ENCODE measurements around the gene ACOXL.

The ACOXL gene

GRCh38 chr2:110848071-110848470, 115.7 kb downstream of the ACOXL start:
- Histone ChIP-seq H3K4me2 (ENCODE audit: low read depth, low read length, poor library complexity, severe bottlenecking) (no peak overlapping the region), H3K36me3 (ENCODE audit: low read length) (no peaks in the 10 kb centered on the region), H2AFZ (ENCODE audit: low read depth, low read length, severe bottlenecking) (no peak overlapping the region), H3K79me2 (ENCODE audit: insufficient read depth, low read length) (no peaks in the 10 kb centered on the region), H3F3A (ENCODE audit: insufficient read depth) (no peaks in the 10 kb centered on the region), H3K9ac (ENCODE audit: low read length) (no peak overlapping the region), H3K27ac (ENCODE audit: low read depth, low read length) (no peak overlapping the region), H4K20me1 (ENCODE audit: low read depth, low read length) (no peaks in the 10 kb centered on the region), H3K9me3 (ENCODE audit: insufficient read depth, low read length) (no peaks in the 10 kb centered on the region), H3K4me3 (ENCODE audit: insufficient read depth, low read length, poor library complexity, severe bottlenecking) (no peak overlapping the region), H3K27me3 (ENCODE audit: low read length) (no peaks in the 10 kb centered on the region), H3K9me2 (replicated peaks; ENCODE audit: insufficient read depth, low read length) (no peaks in the 10 kb centered on the region)
- TF ChIP-seq CTCF (IDR thresholded peaks at IDR 0.05; ENCODE audit: insufficient read depth, low read length, poor library complexity, severe bottlenecking) (no peak), EZH2phosphoT487 (conservative IDR thresholded peaks at IDR 0.05; ENCODE audit: low read length) (no peak)

DNA sequence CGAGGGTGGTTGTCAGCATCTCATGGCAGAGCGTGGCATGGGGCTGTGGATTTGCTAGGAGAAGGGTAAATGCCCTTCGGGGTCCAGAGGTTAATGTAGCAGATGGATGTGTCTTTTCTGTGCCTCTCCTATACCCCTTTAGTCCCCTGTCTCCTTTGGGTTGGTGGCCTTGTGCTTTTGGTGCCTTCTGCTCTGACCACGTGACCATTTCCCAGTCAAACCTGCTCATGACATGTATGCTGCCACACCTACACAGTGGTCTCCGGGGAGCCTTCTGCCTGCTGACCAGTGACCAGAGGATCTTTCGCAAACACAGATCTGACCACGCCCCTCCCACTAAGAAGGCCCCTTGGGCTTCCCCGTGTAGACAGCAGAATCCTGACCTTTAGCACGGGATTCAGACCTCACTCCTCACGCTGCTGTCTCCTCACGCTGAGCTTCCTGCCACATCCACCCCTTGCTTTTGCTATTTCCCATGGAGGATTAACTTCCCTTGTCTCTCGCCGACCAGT, 116.2 kb downstream of the ACOXL start:
- no peaks in the 10 kb centered on the region for H4K20me1 ChIP-seq (ENCODE audit: low read depth, low read length)
- H3K4me3 ChIP-seq (ENCODE audit: insufficient read depth, low read length, poor library complexity, severe bottlenecking): no peak overlapping the region
- no peak overlapping the region for H3K27ac ChIP-seq (ENCODE audit: low read depth, low read length)
- H2AFZ ChIP-seq (ENCODE audit: low read depth, low read length, severe bottlenecking): no peak overlapping the region
- no peaks in the 10 kb centered on the region for H3K79me2 ChIP-seq (ENCODE audit: insufficient read depth, low read length)
- H3K27me3 ChIP-seq (ENCODE audit: low read length): no peaks in the 10 kb centered on the region
- H3K9ac ChIP-seq (ENCODE audit: low read length): no peak overlapping the region
- TF ChIP-seq EZH2phosphoT487 (conservative IDR thresholded peaks at IDR 0.05; ENCODE audit: low read length): no peak
- no peak for TF ChIP-seq CTCF (IDR thresholded peaks at IDR 0.05; ENCODE audit: insufficient read depth, low read length, poor library complexity, severe bottlenecking)
- no peaks in the 10 kb centered on the region for H3K36me3 ChIP-seq (ENCODE audit: low read length)
- no peaks in the 10 kb centered on the region for H3F3A ChIP-seq (ENCODE audit: insufficient read depth)
- no peaks in the 10 kb centered on the region for H3K9me2 ChIP-seq (replicated peaks; ENCODE audit: insufficient read depth, low read length)
- no peak overlapping the region for H3K4me2 ChIP-seq (ENCODE audit: low read depth, low read length, poor library complexity, severe bottlenecking)
- H3K9me3 ChIP-seq (ENCODE audit: insufficient read depth, low read length): no peaks in the 10 kb centered on the region

DNA sequence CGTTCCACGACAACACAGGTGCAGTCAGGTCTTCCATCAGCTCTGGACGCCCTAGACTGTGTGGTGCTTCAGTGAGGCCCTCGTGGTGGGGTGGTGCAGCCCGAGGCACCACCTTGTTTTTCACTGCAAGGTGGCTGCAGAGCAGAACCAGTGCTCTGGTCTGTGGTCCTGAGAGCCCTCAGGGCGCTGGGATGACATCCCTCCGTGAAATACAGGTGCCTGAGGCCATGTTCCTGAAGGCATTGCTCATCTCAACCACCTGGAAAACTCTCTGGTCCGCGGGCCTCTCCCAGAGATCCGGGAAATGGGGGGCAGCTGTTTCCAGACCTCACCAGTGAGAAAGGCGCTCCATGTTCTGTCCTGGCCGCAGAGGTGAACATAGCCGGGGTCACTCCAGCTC, 119.2 kb downstream of the ACOXL start:
- no peaks in the 10 kb centered on the region for H3F3A ChIP-seq (ENCODE audit: insufficient read depth)
- no peak overlapping the region for H2AFZ ChIP-seq (ENCODE audit: low read depth, low read length, severe bottlenecking)
- TF ChIP-seq EZH2phosphoT487 (conservative IDR thresholded peaks at IDR 0.05; ENCODE audit: low read length): no peak
- TF ChIP-seq CTCF (IDR thresholded peaks at IDR 0.05; ENCODE audit: insufficient read depth, low read length, poor library complexity, severe bottlenecking): no peak
- no peaks in the 10 kb centered on the region for H3K9me2 ChIP-seq (replicated peaks; ENCODE audit: insufficient read depth, low read length)
- H3K4me2 ChIP-seq (ENCODE audit: low read depth, low read length, poor library complexity, severe bottlenecking): no peak overlapping the region
- no peaks in the 10 kb centered on the region for H4K20me1 ChIP-seq (ENCODE audit: low read depth, low read length)
- no peak overlapping the region for H3K4me3 ChIP-seq (ENCODE audit: insufficient read depth, low read length, poor library complexity, severe bottlenecking)
- no peak overlapping the region for H3K9ac ChIP-seq (ENCODE audit: low read length)
- no peaks in the 10 kb centered on the region for H3K79me2 ChIP-seq (ENCODE audit: insufficient read depth, low read length)
- no peaks in the 10 kb centered on the region for H3K9me3 ChIP-seq (ENCODE audit: insufficient read depth, low read length)
- H3K27ac ChIP-seq (ENCODE audit: low read depth, low read length): no peak overlapping the region
- no peaks in the 10 kb centered on the region for H3K27me3 ChIP-seq (ENCODE audit: low read length)
- H3K36me3 ChIP-seq (ENCODE audit: low read length): no peaks in the 10 kb centered on the region
